KBM-7 (cell line): ENCODE measurements around the gene PRKAR1B.

Experiments
- DNase-seq: peaks from one replicate; pipeline ENCODE4 v3.0.0-alpha.2; 2015
- in situ Hi-C: fragments of 300-500 bp; cut with MboI; formaldehyde crosslinking; loops from 2 replicates; pipeline ENCODE4 v1.14.3; 2020; ENCODE audit warnings: low sequenced_read_pairs, low pct_unique_long_range_greater_than_20kb, mixed read lengths

The PRKAR1B gene

GRCh38 chr7:589781-590575 is 137.1 kb downstream of the PRKAR1B start:
- in situ Hi-C loops, result no loop called here
- DNase-seq, result no peak

GRCh38 chr7:587767-588166 is 139.3 kb downstream of the PRKAR1B start:
- in situ Hi-C loops, result no loop called here
- no peak for DNase-seq

- in situ Hi-C loops, result no loop called here
- DNase-seq, result no peak
Observed at GRCh38 chr7:586494-586893, 140.6 kb downstream of the PRKAR1B start.

- no peak for DNase-seq
- in situ Hi-C loops, result no loop called here
Observed at GRCh38 chr7:585873-586272, 141.2 kb downstream of the PRKAR1B start.

- in situ Hi-C loops, result no loop called here
- DNase-seq, result no peak
Observed at GRCh38 chr7:585229-585711, 141.8 kb downstream of the PRKAR1B start.

- in situ Hi-C loops, result no loop called here
- DNase-seq, result no peak
Observed at GRCh38 chr7:584820-585219, 142.3 kb downstream of the PRKAR1B start.

- no peak for DNase-seq
- in situ Hi-C loops, result no loop called here
Observed at GRCh38 chr7:584122-584465, 143.0 kb downstream of the PRKAR1B start.

- in situ Hi-C loops, result no loop called here
- no peak for DNase-seq
Observed at GRCh38 chr7:583410-584121, 143.5 kb downstream of the PRKAR1B start.

- in situ Hi-C loops, result no loop called here
- no peak for DNase-seq
Observed at GRCh38 chr7:582931-583330, 144.2 kb downstream of the PRKAR1B start.

GRCh38 chr7:582081-582835 is 144.8 kb downstream of the PRKAR1B start:
- in situ Hi-C loops, result no loop called here
- no peak for DNase-seq

- DNase-seq, result no peak
- in situ Hi-C loops, result no loop called here
Observed at GRCh38 chr7:578386-578785, 148.7 kb downstream of the PRKAR1B start.

- no peak for DNase-seq
- in situ Hi-C loops, result no loop called here
Observed at GRCh38 chr7:577741-578370, 149.2 kb downstream of the PRKAR1B start.

GRCh38 chr7:577278-577665 is 149.8 kb downstream of the PRKAR1B start:
- in situ Hi-C loops, result no loop called here
- DNase-seq, result no peak

GRCh38 chr7:576524-577277 is 150.4 kb downstream of the PRKAR1B start:
- DNase-seq, result no peak
- in situ Hi-C loops, result no loop called here

GRCh38 chr7:575425-576366 is 151.4 kb downstream of the PRKAR1B start:
- in situ Hi-C loops, result no loop called here
- no peak for DNase-seq

- no peak for DNase-seq
- in situ Hi-C loops, result no loop called here
Observed at GRCh38 chr7:574661-575395, 152.3 kb downstream of the PRKAR1B start.

- in situ Hi-C loops, result no loop called here
- no peak for DNase-seq
Observed at GRCh38 chr7:573933-574381, 153.1 kb downstream of the PRKAR1B start.
